ENCODE data around the gene RHOC.

RHOC gene

GRCh38 chr1:112675728-112676381 lies 31.1 kb downstream of the RHOC start:
- no peak for DNase-seq

GRCh38 chr1:112674986-112675727 lies 31.8 kb downstream of the RHOC start:
- DNase-seq: peak; percentile 50

- peak; percentile 74 for DNase-seq
Measured at GRCh38 chr1:112674440-112674985, 32.4 kb downstream of the RHOC start, which contains the start of gene MOV10. Gene MOV10, plus strand, starts transcription at chr1:112674659. Its CDS starts 254 bp downstream, at chr1:112674913.

- DNase-seq: peak; percentile 27
Measured at GRCh38 chr1:112673592-112674439, 33.1 kb downstream of the RHOC start.

GRCh38 chr1:112672842-112673241 lies 34.1 kb downstream of the RHOC start:
- DNase-seq: no peak

- no peak for DNase-seq
Measured at GRCh38 chr1:112672009-112672408, 34.9 kb downstream of the RHOC start.

GRCh38 chr1:112666946-112667345 lies 40.0 kb downstream of the RHOC start:
- DNase-seq: no peak

GRCh38 chr1:112665857-112666256 lies 41.1 kb downstream of the RHOC start:
- DNase-seq: no peak

- DNase-seq: no peak
Measured at GRCh38 chr1:112651205-112651604, 55.7 kb downstream of the RHOC start.

Measured in NCI-H1105 treated with DMSO at 0.1 percent for 48 hours (cell line).